Measurements from ENCODE around the gene CRACR2B. TPM values are rescaled to one million over a fixed set of nuclear protein-coding genes. Genes with fewer than 3 reads are reported as not detected.

The CRACR2B gene
- total and polyA plus RNA-seq, 2 of the 13 experiments (the other 11 are each of a cell fraction or from before 2014, with no cell fraction given): 14.9 to 21.0 TPM

DNA sequence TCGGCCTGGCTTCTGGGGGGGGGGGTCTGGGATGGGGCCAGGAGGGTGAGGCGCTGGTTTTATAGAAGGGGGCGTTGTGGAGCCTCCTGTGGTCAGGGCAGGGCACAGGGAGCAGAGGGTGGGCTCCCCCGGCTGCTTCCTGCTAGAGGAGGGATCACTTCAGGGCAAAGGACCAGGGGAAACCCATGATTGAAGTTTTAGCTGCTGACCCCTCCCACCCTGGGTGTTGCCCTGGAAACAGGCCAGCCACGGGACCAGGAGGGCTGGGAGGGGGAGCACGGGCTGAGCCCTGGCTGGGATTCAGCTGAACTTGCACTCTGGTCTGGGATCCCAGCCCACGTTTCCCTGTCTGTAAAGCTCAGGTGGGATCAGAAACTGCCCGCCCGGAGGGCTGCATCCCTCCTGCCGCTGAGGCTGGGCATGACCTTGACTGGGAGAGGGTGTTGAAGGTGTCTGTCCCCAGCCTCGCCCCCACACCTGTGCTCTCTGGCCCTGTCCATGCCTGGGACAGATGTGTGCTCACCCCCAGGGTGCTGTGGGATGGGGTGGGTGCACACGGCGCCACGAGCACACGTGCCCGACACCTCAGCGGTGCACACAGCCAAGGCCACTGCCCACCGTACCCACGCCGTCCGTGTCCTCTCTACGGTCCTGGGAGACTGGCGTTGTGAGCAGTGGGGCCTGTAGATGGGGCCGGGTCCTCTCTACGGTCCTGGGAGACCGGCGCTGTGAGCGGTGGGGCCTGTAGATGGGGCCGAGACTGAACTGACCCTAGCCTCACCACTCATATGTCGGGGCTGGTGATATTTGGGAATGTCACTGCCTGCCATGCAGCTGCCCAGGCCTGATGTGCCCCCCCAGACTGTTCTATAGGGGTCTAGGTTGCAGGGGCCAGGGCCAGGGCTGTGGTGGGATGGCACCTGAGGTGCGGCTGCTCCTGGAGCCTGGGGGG lies 17.2 kb downstream of the CRACR2B start (continued):
- TF ChIP-seq ARID5B (CRISPR knock-in tag; IDR thresholded peaks at IDR 0.05): 0 out of 2 replicates have a peak, but pooled peaks have one; percentile 25
- no peak for TF ChIP-seq KMT2B (CRISPR knock-in tag; IDR thresholded peaks at IDR 0.05)
- TF ChIP-seq, protein P1, sequence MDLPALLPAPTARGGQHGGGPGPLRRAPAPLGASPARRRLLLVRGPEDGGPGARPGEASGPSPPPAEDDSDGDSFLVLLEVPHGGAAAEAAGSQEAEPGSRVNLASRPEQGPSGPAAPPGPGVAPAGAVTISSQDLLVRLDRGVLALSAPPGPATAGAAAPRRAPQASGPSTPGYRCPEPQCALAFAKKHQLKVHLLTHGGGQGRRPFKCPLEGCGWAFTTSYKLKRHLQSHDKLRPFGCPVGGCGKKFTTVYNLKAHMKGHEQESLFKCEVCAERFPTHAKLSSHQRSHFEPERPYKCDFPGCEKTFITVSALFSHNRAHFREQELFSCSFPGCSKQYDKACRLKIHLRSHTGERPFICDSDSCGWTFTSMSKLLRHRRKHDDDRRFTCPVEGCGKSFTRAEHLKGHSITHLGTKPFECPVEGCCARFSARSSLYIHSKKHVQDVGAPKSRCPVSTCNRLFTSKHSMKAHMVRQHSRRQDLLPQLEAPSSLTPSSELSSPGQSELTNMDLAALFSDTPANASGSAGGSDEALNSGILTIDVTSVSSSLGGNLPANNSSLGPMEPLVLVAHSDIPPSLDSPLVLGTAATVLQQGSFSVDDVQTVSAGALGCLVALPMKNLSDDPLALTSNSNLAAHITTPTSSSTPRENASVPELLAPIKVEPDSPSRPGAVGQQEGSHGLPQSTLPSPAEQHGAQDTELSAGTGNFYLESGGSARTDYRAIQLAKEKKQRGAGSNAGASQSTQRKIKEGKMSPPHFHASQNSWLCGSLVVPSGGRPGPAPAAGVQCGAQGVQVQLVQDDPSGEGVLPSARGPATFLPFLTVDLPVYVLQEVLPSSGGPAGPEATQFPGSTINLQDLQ (CRISPR knock-in tag; IDR thresholded peaks at IDR 0.05): no peak; the same call in 1 of the 2 replicates
- TF ChIP-seq BHLHE40 (IDR thresholded peaks at IDR 0.05; ENCODE audit: low read length): peak; percentile 42
- TF ChIP-seq, protein P2, sequence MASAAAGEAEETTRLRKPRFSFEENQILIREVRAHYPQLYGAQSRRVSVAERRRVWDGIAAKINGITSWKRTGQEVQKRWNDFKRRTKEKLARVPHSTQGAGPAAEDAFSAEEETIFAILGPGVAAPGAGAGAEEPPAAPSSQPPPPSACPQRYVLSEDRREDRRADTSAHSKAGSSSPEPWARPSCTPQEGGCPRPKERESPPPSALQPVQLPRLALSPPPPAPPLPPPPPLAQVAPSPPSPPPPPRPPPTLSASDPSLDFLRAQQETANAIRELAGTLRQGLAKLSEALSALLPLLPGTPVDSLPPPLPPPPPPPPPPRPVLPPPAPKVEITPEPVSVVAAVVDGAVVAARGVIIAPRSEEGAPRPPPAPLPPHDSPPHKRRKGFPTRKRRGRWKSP (CRISPR knock-in tag; IDR thresholded peaks at IDR 0.05): peak; percentile 35; the same call in 1 of the 2 replicates
- no peak for TF ChIP-seq ZNF768 (CRISPR knock-in tag; IDR thresholded peaks at IDR 0.05)
- TF ChIP-seq, protein P3, sequence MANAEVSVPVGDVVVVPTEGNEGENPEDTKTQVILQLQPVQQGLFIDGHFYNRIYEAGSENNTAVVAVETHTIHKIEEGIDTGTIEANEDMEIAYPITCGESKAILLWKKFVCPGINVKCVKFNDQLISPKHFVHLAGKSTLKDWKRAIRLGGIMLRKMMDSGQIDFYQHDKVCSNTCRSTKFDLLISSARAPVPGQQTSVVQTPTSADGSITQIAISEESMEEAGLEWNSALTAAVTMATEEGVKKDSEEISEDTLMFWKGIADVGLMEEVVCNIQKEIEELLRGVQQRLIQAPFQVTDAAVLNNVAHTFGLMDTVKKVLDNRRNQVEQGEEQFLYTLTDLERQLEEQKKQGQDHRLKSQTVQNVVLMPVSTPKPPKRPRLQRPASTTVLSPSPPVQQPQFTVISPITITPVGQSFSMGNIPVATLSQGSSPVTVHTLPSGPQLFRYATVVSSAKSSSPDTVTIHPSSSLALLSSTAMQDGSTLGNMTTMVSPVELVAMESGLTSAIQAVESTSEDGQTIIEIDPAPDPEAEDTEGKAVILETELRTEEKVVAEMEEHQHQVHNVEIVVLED (CRISPR knock-in tag; IDR thresholded peaks at IDR 0.05; ENCODE audit: borderline replicate concordance): peak; percentile 47; the same call in 1 of the 2 replicates
- TF ChIP-seq ZNF788 (CRISPR knock-in tag; IDR thresholded peaks at IDR 0.05; ENCODE audit: borderline replicate concordance): peak; percentile 67; the same call in 1 of the 2 replicates
- no peak for TF ChIP-seq EHMT2 (IDR thresholded peaks at IDR 0.05; ENCODE audit: borderline replicate concordance, low read depth, low read length)
- peak; percentile 19 for TF ChIP-seq TEAD3 (CRISPR knock-in tag; optimal IDR thresholded peaks at IDR 0.05; ENCODE audit: borderline replicate concordance)

Measured in HepG2 (cell line).